Hepatic stellate cell (primary cell): Measurements from ENCODE around the gene MAN1A1.

Experiments
- DNase-seq: peaks from one replicate; pipeline ENCODE4 v3.0.0; 2011; ENCODE audit warnings: low spot score

Gene MAN1A1

DNA sequence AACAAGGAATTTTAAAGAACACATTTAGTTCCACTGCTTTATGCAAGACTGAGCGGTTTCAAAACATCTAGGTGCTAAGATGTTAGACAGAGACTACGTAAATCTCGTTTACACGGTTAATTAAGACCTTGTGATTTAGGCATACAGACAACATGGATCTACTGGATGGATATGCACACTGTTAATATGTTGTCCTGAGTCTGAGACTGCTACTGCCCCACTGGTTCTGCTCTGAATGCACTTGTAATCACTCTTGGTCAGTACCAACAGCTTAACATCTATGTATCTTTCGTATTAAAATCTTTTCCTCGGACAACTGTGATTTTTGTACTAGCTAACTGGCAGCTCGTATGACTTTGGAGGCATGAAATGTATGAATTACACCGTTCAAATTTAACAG, 3.1 kb downstream of the MAN1A1 start:
- no peak for DNase-seq

DNA sequence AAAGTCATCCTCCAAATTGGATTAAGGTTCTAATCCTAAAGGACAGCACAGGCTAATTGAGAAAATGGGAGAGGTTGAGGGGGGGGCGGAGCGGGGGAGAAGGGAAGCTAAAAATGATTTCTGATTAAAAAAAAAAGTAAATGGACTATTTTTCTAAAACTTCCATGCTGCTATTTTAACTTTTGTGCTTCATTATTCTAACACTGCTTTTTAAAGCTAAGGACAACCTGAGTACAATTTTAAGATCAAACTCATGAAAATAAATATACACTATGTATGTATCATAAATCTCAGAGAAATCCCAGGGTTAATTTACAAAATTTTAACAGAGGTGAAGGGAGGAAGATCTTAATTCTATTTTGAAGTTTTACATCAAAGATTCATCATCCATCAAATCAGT, 4.4 kb downstream of the MAN1A1 start:
- DNase-seq, result no peak

DNA sequence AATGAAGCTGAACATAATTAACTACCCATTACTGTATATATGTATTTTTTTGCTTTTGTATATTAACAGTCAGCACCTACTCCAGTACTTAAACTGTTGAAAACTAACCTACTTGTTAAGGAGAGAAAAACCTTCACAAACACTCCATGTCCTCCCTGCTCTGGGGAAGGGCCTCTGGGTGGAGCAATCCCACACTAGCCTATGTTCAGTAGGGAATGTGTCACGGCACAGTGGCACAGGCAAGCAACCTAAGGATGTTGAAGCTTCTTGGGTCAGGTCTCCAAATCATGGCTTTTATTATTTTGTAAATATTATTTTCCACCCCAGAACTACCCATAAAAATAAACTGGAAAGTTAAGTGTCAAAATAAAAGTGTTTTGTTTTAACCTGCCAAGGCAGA, 5.3 kb downstream of the MAN1A1 start:
- DNase-seq, result no peak

DNA sequence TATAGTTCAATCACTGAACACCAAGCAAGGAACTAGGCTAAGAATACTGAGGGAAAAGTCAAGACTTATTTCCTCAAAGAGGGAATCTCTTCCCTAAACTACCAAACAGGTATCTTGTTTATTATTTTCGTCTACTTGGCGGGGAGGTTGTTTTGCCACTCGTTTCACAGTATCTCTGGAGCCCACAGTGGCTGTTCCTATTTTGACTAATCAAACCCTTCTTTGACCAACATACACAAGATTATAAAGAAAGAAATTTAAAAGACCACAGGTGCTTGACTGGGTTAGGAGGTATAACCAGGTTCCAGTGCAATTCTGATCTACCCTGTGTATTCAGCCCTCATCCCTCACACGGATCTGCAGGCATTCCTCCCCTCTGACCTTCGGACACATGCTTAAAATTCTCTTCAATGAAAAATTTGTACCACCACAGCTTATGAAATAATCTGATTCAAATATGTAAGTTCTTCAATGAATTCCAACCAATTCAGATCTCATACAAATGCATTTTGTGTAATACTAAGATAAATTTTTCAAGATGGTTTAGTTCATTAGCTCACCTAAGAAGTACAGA, 5.9 kb downstream of the MAN1A1 start:
- DNase-seq, result no peak

DNA sequence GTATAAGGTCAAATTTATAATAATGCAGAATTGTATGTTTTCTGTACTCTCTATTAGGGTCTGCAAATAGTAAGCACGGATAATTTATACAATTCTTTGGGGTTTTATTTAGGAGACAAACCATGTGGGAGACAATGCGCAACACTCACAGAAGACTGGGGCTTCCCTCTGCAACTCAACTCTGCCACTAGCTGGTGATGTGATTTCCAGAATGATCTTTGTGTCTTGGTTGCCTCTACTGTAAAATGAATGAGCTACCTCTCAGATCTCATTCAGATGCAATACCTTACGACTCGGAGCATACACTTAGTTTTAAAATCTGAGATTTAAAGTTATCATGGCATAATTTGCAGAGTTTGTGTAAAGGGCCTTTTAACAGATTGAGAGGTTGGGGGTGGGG, 6.4 kb downstream of the MAN1A1 start:
- no peak for DNase-seq

DNA sequence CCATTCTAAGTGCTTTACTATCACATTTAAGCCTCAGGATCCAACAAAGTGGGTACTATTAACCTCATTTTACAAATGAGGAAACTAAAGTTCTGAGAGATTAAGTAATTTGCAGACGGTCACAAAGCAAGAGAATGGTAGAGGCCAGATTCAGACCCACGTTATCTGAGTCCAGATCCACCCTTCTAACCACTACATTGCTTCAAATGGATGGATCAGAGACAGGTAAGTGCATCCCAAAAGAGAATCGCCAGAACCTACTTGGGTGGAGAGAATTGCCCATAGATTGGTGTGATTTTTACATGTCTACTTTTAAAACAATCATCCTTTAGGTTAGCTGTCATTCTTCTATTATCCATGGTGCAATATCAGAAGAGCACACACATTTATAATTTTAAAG, 7.1 kb downstream of the MAN1A1 start:
- DNase-seq, result no peak

DNA sequence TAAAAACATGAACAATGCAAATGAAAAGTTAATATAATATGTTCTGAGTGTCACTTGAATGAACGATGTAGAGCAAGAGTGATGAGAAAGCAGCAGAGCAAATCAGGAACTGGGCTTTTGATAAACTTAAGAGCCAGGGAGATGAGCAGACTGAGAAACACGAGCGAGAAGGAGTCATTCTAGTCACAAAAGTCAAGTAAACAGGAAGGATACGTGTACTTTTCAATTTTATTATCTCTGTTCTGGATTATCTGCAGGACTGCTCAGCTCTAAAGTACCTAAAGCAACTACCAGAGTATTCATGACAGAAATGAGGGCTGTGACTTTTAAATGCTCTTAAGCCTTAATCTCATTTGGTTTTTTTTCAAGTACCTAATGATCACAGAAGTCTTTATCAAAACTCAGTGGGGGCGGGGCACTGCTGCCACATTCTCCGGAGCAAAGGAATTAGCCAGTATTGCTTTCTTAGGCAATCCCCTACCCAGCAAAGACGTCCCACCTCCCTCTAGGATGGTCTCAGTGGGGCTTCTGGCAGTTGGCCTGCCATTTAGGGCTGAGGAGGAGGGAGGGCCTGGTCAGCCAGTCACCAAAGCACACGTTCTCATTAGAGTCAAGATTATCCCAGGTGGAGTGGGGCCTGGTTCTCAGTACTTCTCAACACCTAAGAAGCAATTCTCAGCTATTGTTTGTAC, 8.6 kb downstream of the MAN1A1 start:
- no peak for DNase-seq

DNA sequence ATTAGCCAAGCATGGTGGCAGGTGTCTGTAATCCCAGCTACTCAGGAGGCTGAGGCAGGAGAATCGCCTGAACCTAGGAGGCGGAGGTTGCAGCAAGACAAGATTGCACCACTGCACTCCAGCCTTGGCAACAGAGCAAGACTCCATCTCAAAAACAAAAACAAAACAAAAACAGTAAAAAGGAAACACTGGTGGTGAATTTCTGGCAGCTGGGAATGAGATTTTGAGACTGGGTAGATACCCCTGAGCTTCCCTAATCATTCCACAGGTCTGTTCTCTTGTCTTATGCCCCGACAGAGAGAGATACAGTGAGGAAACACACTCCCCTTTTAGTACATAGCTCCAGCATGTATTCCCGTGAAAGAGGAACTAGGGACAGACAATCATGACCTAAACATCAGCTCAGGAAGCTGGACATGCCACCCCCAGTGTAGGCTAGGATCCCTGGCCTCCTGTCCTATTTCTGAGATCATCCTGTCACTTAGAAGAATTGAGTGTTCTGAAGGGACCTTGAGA, 9.6 kb downstream of the MAN1A1 start:
- no peak for DNase-seq

DNA sequence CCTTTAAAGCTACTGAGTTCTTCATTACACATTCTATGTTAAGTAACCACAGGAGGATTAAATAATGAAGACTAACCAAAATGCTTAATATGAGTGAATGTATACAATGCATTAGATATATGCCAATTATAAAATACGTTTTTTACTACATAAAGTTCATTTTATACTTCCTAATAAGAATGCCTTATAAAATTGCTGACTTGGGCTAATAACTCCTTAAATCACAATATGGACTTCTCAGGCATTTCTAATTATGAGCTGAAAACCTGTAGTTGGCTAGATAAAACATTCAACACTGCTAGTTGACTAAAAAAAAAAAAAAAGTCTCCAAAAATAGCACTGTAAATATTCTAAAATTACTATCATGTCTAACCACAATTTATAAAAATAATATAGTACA, 11.8 kb downstream of the MAN1A1 start:
- DNase-seq, result no peak

DNA sequence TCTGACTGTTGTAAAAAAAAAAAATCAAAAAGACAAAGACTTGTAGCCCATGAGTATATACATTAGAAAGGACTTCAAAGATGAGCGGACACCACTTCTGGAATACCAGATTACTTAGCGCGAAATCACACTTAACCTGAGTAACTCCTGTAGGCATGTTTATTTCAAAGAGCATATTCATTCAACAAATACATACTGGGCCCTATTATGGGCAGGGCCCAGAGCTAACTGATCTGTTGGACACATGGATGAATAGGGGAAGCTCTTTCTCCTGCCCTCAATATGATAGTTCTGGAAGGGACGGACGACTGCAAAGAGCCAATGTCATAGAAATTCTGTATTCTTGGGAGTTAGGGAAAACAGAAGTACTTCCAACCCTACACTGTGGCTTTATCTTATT, 12.3 kb downstream of the MAN1A1 start:
- DNase-seq, result no peak

DNA sequence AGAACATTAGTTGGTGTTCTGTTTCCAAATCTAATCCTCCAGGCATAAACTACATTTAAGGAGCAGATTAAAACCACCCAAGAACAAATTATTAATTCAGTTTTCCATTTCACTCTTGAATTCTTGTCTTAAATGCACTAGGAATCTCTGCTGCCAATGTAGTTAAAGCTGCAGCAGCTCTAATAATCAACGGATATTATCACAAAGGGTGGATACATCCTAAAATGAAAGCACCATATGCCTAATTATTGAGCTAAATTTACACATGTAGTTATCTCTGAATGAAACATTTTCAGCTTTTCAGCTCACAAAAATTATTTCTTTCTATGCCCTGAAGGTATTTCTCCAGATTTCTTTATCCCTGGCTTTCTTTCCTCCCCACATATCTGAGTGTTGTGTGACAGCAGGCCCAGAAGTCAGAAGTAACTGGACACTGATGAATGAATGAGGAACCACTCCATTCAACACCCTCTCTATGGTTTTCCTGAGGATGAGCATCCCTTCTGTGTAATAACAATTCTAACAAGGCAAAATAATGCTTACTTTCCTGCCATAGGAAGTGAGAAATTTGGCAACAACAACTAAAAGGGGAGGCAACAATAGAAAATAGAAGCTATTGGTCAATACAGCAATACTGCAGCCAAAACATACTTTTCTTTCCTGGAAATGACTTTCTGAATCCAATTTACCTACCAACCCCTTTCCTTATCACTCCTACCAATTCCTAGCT, 14.9 kb downstream of the MAN1A1 start:
- no peak for DNase-seq

DNA sequence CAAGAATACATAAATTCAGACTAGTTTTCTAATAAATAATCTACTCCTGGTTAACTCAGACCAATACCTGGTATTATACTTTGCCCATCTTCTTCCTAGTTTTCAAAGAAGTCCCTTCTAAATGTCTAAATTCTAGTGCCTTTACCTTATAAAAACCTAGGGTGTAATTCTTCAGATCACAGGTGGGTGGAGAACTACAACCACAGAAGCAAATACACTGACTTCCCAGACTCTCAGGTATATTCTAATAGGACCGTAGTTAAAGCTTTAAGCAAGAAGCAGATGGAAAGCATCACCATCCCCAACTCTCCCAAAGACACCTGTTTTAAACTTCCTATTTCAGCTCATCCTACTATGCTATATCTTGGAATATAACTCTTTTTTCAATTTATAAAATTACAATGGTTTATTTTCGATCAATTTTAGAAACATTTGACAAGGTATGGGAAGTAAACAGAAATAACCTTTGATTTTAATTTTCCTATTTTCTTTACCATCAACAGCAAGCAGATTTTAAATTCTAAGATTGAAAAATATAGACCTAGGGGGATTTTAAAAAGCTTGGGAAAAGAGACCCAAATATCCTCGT, 15.8 kb downstream of the MAN1A1 start:
- no peak for DNase-seq

DNA sequence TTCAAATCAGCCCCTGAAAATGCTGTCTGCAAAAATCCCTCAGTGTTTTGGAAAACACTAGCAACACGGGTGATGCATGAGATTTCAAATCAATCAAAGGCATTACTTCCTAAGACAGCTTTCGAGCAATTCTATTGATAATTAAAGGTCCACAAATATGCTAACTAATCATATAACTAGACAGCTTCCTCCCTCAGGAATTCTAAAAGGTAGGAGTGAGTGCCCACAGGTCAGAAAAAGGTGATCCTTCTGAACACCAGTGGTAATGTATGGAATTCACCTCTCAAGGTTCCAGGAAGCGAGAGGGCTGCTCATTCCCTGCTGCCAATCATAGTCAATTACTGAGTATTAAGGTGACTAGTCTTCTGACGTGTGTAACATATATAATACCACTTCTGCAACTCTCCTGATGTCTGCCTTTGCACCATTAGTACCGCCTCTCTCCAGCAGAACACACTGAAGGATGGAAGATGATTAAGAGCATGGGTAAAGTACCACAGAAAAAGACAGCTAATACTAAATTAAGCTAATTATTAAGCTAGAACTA, 16.4 kb downstream of the MAN1A1 start:
- DNase-seq, result no peak

DNA sequence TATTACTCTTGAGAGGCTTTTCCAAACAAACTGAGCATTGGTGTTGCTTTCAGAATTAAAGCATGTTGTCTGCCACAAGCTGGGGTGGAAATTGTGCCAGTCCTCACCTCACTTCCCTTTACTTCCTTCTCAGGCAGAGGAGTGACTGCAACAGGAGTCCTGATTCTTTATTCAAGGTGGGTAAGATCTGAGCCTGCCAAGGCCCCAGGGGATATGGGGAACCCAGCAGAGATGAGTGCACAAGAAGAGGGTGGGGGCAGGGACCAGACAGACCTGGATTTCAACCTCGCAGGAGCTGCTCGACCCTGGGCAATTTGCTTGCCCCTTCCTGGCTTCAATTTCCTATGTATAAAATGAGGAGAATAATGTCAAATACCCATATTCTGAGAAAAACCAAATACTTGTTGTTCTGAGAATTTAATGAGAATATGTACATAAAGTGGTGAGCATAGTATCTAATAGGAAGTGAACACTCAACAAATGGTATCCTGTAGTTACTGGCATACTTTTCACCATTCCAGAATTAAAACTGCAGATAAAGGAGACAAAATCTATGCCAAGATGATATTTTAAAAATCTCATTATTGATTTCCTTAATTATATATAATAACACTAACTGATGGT, 17.8 kb downstream of the MAN1A1 start:
- no peak for DNase-seq

DNA sequence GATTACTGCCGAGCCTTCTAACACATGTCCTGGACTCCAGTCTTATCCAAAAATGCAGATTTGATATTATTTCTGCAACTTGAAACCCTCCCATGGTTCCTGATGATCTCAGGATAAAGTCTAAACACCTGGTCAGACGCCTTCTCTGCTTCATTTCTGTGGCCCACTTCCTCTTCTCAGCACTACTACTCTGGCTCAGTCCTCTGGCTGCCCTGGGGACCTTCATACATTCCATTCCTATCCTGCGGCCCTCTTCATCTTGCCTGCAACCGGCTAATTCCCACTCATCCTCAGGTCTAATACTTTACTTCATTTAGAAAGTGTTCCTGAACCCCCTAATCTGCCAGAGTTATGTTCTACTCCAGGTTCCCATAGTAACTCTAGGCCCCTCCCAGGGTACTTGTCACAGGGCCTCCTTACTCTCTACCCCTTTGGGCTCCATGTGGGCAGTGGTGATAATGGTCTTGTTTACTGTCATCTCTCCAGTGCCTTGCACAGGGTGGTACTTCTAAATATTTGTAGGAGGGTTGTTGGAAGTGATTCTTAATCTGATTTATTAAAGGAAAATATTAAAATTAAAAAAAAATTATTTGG, 18.9 kb downstream of the MAN1A1 start:
- no peak for DNase-seq

DNA sequence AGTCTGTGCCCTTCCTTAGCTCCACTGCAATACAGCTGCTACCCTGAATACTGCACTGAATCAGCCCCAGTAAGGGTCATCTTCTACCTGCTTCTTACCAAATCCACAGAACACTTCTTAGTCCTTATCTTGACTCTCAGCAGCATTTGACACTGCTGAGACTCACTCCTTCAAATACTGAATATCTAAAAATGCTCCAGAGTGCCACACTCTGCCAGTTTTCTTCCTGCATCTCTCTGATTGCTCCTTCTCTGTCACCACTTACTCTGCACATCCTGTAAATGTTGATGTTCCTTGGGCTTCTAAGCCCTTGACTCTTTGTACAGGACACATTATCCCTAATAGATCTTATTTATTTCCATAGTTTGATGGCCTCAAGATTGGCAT, 19.8 kb downstream of the MAN1A1 start:
- no peak for DNase-seq

DNA sequence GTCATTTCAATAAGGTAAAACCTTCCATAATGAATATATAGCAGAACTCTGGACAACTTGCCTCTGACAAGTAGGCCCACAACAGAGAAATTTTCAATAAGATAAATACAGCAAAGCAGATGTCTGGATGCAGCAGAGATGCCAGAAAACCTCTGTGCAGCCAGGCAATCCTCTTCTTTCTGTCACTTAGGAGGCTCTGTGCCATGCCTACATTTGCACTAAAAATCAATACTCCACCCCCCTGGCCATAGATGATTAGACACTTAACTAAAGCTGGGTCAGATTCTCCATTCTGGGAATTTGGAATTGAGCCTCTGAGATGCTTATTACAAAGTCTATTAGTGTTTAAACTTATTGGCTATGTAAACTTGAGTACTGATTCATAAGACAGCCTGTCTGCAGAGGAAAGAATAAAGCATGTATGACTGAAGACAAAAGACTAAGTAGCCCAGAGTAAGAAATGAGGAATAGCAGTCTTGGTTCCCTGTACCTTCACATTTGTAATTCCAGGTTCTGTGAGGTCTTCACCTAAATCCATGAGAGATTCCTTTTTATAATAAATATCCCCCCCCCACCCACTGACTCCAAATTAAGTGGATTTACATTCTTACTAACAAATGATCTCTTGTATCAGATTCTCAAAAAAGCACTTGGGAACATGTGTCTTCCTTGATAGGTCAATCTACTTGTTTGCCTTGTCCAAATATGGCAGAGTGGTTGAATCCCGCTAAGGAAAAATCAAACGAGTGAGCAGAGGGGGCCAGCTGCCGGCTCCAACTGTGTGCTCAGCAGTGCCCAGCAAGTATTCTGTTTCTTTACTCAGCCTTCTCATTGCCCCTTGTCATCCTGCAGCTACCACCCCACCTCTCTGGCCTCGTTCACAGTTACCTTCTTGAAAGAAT, 20.4 kb downstream of the MAN1A1 start:
- no peak for DNase-seq

DNA sequence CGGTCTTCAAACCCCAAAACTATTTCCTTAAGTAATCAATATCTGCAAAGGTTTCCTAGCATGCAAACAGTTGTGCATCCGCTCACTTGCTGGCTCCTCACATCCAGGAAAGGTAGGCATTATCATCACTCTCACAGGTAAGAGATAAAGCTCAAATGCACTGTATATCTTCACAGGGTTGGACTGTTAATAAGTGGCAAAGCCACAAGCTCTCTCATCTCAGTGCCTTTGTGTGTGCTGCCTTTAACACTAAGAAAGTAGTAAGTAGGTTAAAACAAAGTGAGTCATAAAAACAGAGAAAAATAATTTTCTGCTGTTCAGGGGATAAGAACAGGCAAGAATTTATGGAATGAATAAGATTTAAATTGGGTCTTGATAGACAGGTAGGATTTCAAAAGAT, 21.3 kb downstream of the MAN1A1 start:
- no peak for DNase-seq

DNA sequence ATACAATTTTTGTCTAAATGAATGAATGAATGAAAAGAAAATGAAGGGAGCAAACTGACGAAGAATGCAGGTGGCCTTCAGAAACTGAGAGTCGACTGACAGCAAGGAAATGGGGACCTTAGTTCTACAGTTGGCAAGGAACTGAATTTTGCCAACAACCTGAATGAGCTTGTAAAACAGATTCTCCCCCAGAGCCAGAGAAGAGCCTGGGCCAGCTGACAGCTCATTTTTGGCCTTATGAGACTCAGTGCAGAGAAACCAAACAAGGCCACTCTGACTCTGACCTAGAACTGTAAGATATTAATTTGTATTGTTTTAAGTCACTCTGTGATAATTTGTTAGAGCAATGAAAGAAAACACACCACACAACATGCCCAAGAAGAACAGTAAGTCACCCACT, 21.8 kb downstream of the MAN1A1 start:
- no peak for DNase-seq

DNA sequence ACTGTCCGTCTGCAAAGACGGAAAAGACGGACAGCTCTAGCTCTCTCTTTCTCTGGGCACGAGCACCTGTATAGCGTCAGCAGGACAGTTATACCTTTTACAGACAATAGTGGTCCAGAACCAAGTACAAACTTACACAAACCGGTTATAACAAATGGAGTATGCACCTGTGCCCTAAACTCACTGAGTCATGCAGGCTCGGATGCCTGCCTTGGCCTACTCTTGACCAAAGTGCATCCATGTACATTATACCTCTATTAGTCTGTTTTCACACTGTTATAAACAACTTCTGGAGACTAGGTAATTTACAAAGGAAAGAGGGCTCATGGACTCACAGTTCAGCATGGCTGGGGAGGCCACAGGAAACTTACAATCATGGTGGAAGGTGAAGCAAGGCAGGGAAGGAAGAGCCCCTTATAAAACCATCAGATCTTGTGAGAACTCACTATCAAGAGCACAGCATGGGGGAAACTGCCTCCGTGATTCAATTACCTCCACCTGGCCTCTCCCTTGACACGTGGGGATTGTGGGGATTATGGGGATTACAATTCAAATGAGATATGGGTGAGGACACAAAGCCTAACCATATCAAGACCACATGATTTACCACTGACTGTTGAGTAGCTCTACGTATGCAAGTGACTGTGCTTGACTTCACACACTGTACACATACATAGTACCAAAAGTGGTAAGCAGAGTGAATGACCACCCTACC, 23.1 kb downstream of the MAN1A1 start:
- DNase-seq, result no peak
